Chondrocyte (in vitro differentiated cells): ENCODE measurements around the gene TLX1. TPM values are rescaled to one million over a fixed set of nuclear protein-coding genes. Genes with fewer than 3 reads are reported as not detected.

ENCODE experiments used
- DNase-seq: peaks from one replicate; pipeline ENCODE4 v3.0.0; 2021; ENCODE audit warnings: mixed read lengths, low spot score
- H3K27ac Mint-ChIP-seq: one replicate; pipeline ENCODE4 v1.8.0; 2021; ENCODE audit warnings: mild to moderate bottlenecking, moderate library complexity, mixed read lengths; ENCODE audit not compliant: unreplicated experiment
- H3K27me3 Mint-ChIP-seq: 2 replicates; pipeline ENCODE4 v1.8.0; 2021; ENCODE audit warnings: low read depth, mixed read lengths
- H3K36me3 Mint-ChIP-seq: 2 replicates; pipeline ENCODE4 v1.8.0; 2021; ENCODE audit warnings: low read depth, mixed read lengths
- H3K4me1 Mint-ChIP-seq: 2 replicates; pipeline ENCODE4 v1.8.0; 2021; ENCODE audit warnings: low read depth, mild to moderate bottlenecking, mixed read lengths
- H3K4me3 Mint-ChIP-seq: one replicate; pipeline ENCODE4 v1.8.0; 2021; ENCODE audit warnings: mild to moderate bottlenecking, moderate library complexity, mixed read lengths; ENCODE audit not compliant: unreplicated experiment
- H3K9me3 Mint-ChIP-seq: 2 replicates; pipeline ENCODE4 v1.8.0; 2021; ENCODE audit warnings: low read depth, mixed read lengths
- total RNA-seq: library from RNA; stranded (reverse); gene quantifications from 3 replicates; pipeline ENCODE4 v1.2.1, GENCODE V29; 2021
- TF ChIP-seq, protein P1 (sequence below): fragments of 200-600 bp; sonication (generic); IDR thresholded peaks from 2 replicates; pipeline ENCODE4 v1.5.0; 2021; ENCODE audit warnings: antibody characterized with exemption, mild to moderate bottlenecking, moderate library complexity

The TLX1 gene
- total RNA-seq, 1 donor from 2014 or later = not detected

DNA sequence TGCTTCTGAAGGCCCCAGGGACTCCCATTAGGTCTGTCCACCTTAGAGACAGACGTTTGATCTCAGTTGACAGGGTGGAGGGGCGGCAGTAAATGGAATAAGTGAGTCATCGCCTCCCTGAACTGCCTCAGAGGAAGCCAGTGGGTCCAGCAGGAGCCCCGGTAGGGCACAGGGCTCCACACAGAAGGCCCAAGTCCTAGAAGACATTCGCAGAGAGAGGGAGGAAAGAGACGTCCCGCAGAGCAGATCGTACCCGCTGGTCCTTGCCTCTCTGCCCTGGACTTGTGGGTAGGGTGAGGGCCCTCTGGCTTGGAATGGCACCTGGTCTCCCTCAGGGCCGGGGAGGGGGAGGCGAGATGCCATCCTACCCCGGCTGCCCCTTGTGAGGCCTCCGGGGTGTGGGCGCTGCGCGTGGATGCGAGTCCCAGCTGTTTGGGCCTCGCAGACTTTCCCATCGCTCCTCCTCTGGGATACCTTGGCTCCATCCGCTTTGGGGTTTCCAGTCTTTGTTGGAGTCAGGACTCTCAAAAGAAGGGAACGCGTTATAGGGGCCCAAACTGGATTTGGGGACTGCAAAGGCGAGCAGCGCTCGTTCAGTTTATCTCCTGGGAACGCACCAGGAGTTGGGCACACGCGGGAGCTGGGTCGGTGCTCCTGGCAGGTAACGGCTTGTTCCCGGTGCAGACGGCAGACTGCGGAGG lies 5.1 kb downstream of the TLX1 start:
- Mint-ChIP-seq H3K36me3 (peaks cover 2% of the 10 kb centered on the region), H3K4me3 (no peak overlapping the region), H3K27ac (no peak overlapping the region), H3K27me3 (peaks cover 74% of the 10 kb centered on the region), H3K9me3 (no peaks in the 10 kb centered on the region), H3K4me1 (peaks cover 21% of the 10 kb centered on the region)
- no peak for DNase-seq
- TF ChIP-seq, protein P1, sequence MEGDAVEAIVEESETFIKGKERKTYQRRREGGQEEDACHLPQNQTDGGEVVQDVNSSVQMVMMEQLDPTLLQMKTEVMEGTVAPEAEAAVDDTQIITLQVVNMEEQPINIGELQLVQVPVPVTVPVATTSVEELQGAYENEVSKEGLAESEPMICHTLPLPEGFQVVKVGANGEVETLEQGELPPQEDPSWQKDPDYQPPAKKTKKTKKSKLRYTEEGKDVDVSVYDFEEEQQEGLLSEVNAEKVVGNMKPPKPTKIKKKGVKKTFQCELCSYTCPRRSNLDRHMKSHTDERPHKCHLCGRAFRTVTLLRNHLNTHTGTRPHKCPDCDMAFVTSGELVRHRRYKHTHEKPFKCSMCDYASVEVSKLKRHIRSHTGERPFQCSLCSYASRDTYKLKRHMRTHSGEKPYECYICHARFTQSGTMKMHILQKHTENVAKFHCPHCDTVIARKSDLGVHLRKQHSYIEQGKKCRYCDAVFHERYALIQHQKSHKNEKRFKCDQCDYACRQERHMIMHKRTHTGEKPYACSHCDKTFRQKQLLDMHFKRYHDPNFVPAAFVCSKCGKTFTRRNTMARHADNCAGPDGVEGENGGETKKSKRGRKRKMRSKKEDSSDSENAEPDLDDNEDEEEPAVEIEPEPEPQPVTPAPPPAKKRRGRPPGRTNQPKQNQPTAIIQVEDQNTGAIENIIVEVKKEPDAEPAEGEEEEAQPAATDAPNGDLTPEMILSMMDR = no peak

DNA sequence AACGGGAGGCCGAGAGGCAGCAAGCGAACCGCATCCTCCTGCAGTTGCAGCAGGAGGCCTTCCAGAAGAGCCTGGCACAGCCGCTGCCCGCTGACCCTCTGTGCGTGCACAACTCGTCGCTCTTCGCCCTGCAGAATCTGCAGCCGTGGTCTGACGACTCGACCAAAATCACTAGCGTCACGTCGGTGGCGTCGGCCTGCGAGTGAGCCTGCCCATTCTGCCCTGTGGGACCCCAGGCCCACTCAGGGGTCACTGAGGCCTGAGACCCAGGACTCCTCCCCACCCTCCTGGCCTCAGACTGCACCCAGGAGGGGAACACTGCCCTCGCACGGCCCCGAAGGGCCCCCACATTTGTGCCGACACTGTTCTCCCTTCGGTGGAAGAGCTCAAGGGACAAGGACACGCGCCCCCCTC lies 5.6 kb downstream of the TLX1 start:
- H3K4me3 Mint-ChIP-seq = no peak overlapping the region

DNA sequence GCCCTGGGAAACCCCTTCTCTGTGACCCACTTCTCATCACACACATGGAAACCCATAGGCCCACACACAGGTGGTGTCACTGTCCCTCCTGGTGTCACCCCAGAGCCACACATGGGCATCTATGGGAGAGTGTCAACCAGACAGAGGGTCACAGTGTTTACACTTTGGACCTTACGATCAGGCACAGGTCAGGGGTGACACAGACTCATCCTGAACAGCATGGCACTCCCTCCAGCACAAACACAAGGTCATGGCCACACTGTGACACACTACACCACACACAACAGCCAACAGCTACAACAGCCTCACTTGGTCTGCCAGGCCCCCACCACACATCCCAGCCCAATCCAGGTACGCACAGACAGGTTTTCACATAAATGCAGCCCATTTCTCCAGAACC lies 6.2 kb downstream of the TLX1 start:
- Mint-ChIP-seq H3K27ac (no peak overlapping the region), H3K9me3 (no peaks in the 10 kb centered on the region), H3K36me3 (peaks cover 2% of the 10 kb centered on the region), H3K27me3 (peaks cover 78% of the 10 kb centered on the region), H3K4me3 (no peak overlapping the region), H3K4me1 (peaks cover 19% of the 10 kb centered on the region)
- TF ChIP-seq, protein P1 = no peak
- no peak for DNase-seq

More for the DNA sequence above, 5.6 kb downstream of the TLX1 start:
- TF ChIP-seq, protein P1 = no peak
- Mint-ChIP-seq H3K9me3 (no peaks in the 10 kb centered on the region), H3K27me3 (peaks cover 78% of the 10 kb centered on the region), H3K36me3 (peaks cover 2% of the 10 kb centered on the region), H3K27ac (no peak overlapping the region), H3K4me1 (peaks cover 20% of the 10 kb centered on the region)
- no peak for DNase-seq

DNA sequence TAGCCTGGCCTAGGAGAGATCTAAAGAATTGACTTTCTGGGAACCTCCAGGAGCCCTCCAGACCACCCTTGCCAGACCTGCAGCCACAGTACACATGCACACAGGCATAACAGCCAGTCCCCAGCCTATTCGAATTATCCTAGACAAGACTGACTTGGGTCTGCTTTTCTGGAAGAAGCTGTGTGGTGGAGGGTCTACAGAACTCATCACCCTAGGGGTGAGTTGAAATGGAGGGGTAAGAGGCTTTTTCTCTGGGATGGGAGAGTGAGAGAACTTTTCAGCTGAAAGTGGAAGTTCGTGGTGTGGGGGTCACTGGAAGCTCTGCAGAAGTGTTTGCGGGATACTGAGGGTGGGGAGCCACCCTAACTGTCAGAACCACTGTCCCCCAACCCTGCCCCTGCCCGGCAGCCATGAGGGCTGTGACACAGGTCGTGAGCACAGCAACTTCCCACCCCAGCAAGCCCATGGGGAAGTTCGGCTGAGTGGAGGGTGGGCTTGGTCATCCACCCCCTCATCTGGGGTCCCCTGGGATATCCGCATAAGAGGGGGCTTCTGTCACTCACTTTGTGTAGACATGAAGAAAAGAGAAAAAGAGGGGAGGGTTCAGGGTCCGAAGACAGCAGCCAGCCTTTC lies 7.8 kb downstream of the TLX1 start:
- Mint-ChIP-seq H3K27me3 (peaks cover 76% of the 10 kb centered on the region), H3K36me3 (peaks cover 2% of the 10 kb centered on the region), H3K4me1 (peaks cover 24% of the 10 kb centered on the region), H3K27ac (no peak overlapping the region), H3K9me3 (no peaks in the 10 kb centered on the region), H3K4me3 (no peak overlapping the region)
- DNase-seq = no peak
- TF ChIP-seq, protein P1 = no peak

DNA sequence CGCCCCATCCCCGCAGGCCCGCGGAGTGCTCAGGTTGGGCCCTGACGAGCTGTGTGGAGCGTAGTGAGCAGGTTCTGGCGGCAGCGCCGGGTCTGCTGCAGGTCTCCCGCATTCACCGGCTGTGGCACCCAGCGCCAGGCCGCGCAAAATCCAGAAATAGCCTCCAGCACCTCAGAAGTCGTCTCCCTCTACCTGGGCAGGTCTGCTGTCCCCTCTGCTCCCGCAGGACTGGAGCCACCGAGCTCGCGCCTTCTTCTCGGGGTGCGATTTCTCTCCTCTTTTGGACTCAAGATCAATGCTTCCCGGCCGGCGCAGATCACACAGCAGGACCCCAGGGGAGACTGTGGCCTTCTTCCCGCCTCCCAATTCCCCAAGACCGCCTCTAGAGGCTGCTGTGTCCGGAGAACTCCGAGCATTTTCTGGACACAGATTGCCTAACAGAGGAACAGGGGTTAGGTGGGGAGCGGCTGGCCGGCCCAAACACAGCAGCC lies 8.4 kb downstream of the TLX1 start:
- H3K4me3 Mint-ChIP-seq = no peak overlapping the region
- DNase-seq = no peak

More for the DNA sequence above, 8.4 kb downstream of the TLX1 start:
- Mint-ChIP-seq H3K27me3 (peaks cover 73% of the 10 kb centered on the region), H3K27ac (no peak overlapping the region), H3K9me3 (no peaks in the 10 kb centered on the region), H3K36me3 (peaks cover 2% of the 10 kb centered on the region), H3K4me1 (peaks cover 19% of the 10 kb centered on the region)
- TF ChIP-seq, protein P1 = peak; percentile 65
